GM12891 (cell line): ENCODE results near the gene CHCHD6.

Experiments used
- PAX5 ChIP-seq: IDR thresholded peaks from 2 replicates; pipeline ENCODE4 v1.6.1; 2011; ENCODE audit warnings: low read length, moderate library complexity, mild to moderate bottlenecking; ENCODE audit not compliant: insufficient read depth, severe bottlenecking
- POLR2A ChIP-seq: IDR thresholded peaks from 2 replicates; pipeline ENCODE4 v1.6.1; 2011; ENCODE audit warnings: low read depth, low read length, control low read depth
- POLR2AphosphoS5 ChIP-seq: IDR thresholded peaks from 2 replicates; pipeline ENCODE4 v1.6.1; 2011; ENCODE audit warnings: low read depth, low read length, control low read depth
- POU2F2 ChIP-seq: IDR thresholded peaks from 2 replicates; pipeline ENCODE4 v1.6.1; 2011; ENCODE audit warnings: low read depth, mild to moderate bottlenecking, control low read depth, low read length, moderate library complexity
- SPI1 ChIP-seq: IDR thresholded peaks from 2 replicates; pipeline ENCODE4 v1.6.1; 2011; ENCODE audit warnings: low read depth, low read length, control low read depth
- TAF1 ChIP-seq: IDR thresholded peaks from 2 replicates; pipeline ENCODE4 v1.6.1; 2011; ENCODE audit warnings: low read depth, low read length, control low read depth

- no peak for TF ChIP-seq POLR2A
- no peak for TF ChIP-seq POLR2AphosphoS5
- no peak for TF ChIP-seq TAF1
- TF ChIP-seq SPI1 = no peak
- TF ChIP-seq PAX5 = no peak
- no peak for TF ChIP-seq POU2F2
Observed at GRCh38 chr3:126910231-126910630, 206.2 kb downstream of the CHCHD6 start.
